Hindlimb muscle (tissue), 1 donor: Measurements from ENCODE around the gene VDR. TPM values are rescaled to one million over a fixed set of nuclear protein-coding genes. Genes with fewer than 3 reads are reported as not detected.
"Not testable (repeated sequence)": the region's sequence is repeated elsewhere in the genome, so short reads cannot be mapped to it uniquely, and the experiment has no call there.

Experiments used
- DNase-seq: peaks from one replicate; pipeline ENCODE4 v3.0.0-alpha.2; 2013
- polyA plus RNA-seq: library from polyadenylated mRNA; unstranded; fragments of 120-200 nt; gene quantifications from one replicate; pipeline ENCODE4 v1.2.1, GENCODE V29; 2013; ENCODE audit not compliant: insufficient read length

The VDR gene
- polyA plus RNA-seq, 1 donor, result 0.75 TPM

- DNase-seq, result no peak
Measured at GRCh38 chr12:47845081-47845480, 59.7 kb downstream of the VDR start.

GRCh38 chr12:47844264-47845019, 60.4 kb downstream of the VDR start:
- no peak for DNase-seq

- no peak for DNase-seq
Measured at GRCh38 chr12:47843226-47843980, 61.4 kb downstream of the VDR start.

GRCh38 chr12:47842543-47842942, 62.3 kb downstream of the VDR start:
- DNase-seq, result not testable (repeated sequence)

GRCh38 chr12:47841910-47842309, 62.9 kb downstream of the VDR start:
- DNase-seq, result no peak

GRCh38 chr12:47841501-47841900, 63.3 kb downstream of the VDR start:
- no peak for DNase-seq

GRCh38 chr12:47840571-47840970, 64.2 kb downstream of the VDR start:
- DNase-seq, result no peak

- DNase-seq, result no peak
Measured at GRCh38 chr12:47839214-47839876, 65.4 kb downstream of the VDR start.

GRCh38 chr12:47838286-47838931, 66.4 kb downstream of the VDR start:
- no peak for DNase-seq

GRCh38 chr12:47837190-47838171, 67.3 kb downstream of the VDR start:
- DNase-seq, result no peak

- no peak for DNase-seq
Measured at GRCh38 chr12:47835831-47836155, 69.0 kb downstream of the VDR start.

GRCh38 chr12:47835006-47835830, 69.6 kb downstream of the VDR start:
- DNase-seq, result no peak

- no peak for DNase-seq
Measured at GRCh38 chr12:47834199-47834903, 70.4 kb downstream of the VDR start.

GRCh38 chr12:47833591-47834012, 71.2 kb downstream of the VDR start:
- DNase-seq, result no peak

- no peak for DNase-seq
Measured at GRCh38 chr12:47832263-47832933, 72.4 kb downstream of the VDR start.

GRCh38 chr12:47829584-47829983, 75.2 kb downstream of the VDR start:
- DNase-seq, result no peak

- peak; percentile 64 for DNase-seq
Measured at GRCh38 chr12:47828976-47829482, 75.8 kb downstream of the VDR start.

GRCh38 chr12:47828008-47828975, 76.5 kb downstream of the VDR start:
- peak; percentile 56 for DNase-seq
